ENCODE measurements around the gene PRDM16. TPM values are rescaled to one million over a fixed set of nuclear protein-coding genes. Genes with fewer than 3 reads are reported as not detected.

PRDM16 gene
- total and polyA plus RNA-seq, 2 experiments from 2014 or later = 0.14 to 0.16 TPM

- peaks cover 17% of the 10 kb centered on the region for H3K27me3 Mint-ChIP-seq (ENCODE audit: insufficient read depth, low read depth, poor library complexity)
- Histone ChIP-seq H3K4me2 (no peak overlapping the region), H3K9me2 (ENCODE audit: insufficient read depth) (no peaks in the 10 kb centered on the region), H3K79me2 (replicated peaks; ENCODE audit: insufficient read depth) (no peaks in the 10 kb centered on the region), H3K36me3 (ENCODE audit: insufficient read depth) (no peaks in the 10 kb centered on the region), H3K27me3 (ENCODE audit: insufficient read depth) (peaks cover 10% of the 10 kb centered on the region; the same call in 1 of the 2 replicates), H3K4me1 (ENCODE audit: insufficient read depth) (no peaks in the 10 kb centered on the region), H3K4me3 (no peak overlapping the region), H4K20me1 (replicated peaks; ENCODE audit: insufficient read depth) (no peaks in the 10 kb centered on the region; the same call in 1 of the 2 replicates), H3K27ac (ENCODE audit: low read depth) (no peak overlapping the region), H2AFZ (no peak overlapping the region), H3F3A (replicated peaks; ENCODE audit: low read depth) (no peaks in the 10 kb centered on the region)
- no peak for ATAC-seq
- no peak overlapping the region for H3K4me3 Mint-ChIP-seq
- TF ChIP-seq POLR2AphosphoS5 (IDR thresholded peaks at IDR 0.05; ENCODE audit: low read depth) (no peak), CREB1 (CRISPR knock-in tag; IDR thresholded peaks at IDR 0.05; ENCODE audit: low read depth) (no peak), ZNF114 (CRISPR knock-in tag; IDR thresholded peaks at IDR 0.05) (no peak), JUNB (IDR thresholded peaks at IDR 0.05; ENCODE audit: unreplicated experiment) (no peak), STAT1 (IDR thresholded peaks at IDR 0.05; ENCODE audit: unreplicated experiment) (no peak), NANOG (IDR thresholded peaks at IDR 0.05; ENCODE audit: borderline replicate concordance) (no peak), CTCF (conservative IDR thresholded peaks at IDR 0.05; ENCODE audit: low read depth in 2 of 2) (no peak), EZH2phosphoT487 (IDR thresholded peaks at IDR 0.05; ENCODE audit: unreplicated experiment) (no peak), REST (IDR thresholded peaks at IDR 0.05; ENCODE audit: unreplicated experiment) (no peak)
- no peak for DNase-seq (ENCODE audit: low spot score)
- H3K36me3 Mint-ChIP-seq (ENCODE audit: low read depth) = no peaks in the 10 kb centered on the region
- peaks cover 5% of the 10 kb centered on the region for H3K9me3 Mint-ChIP-seq
- no peak overlapping the region for H3K27ac Mint-ChIP-seq
- H3K4me1 Mint-ChIP-seq = no peaks in the 10 kb centered on the region
Measured at GRCh38 chr1:3053366-3053980, 15.5 kb upstream of the PRDM16 start.

GRCh38 chr1:3053986-3054385, 15.0 kb upstream of the PRDM16 start:
- no peaks in the 10 kb centered on the region for H3K36me3 ChIP-seq (ENCODE audit: insufficient read depth)
- Mint-ChIP-seq H3K27me3 (ENCODE audit: insufficient read depth, low read depth, poor library complexity) (peaks cover 17% of the 10 kb centered on the region), H3K4me1 (no peaks in the 10 kb centered on the region), H3K36me3 (ENCODE audit: low read depth) (no peaks in the 10 kb centered on the region; the same call in 2 of the 3 replicates), H3K4me3 (no peak overlapping the region), H3K9me3 (peaks cover 5% of the 10 kb centered on the region), H3K27ac (no peak overlapping the region)
- no peaks in the 10 kb centered on the region; the same call in 1 of the 2 replicates for H4K20me1 ChIP-seq (replicated peaks; ENCODE audit: insufficient read depth)
- H2AFZ ChIP-seq = no peak overlapping the region
- H3K79me2 ChIP-seq (replicated peaks; ENCODE audit: insufficient read depth) = no peaks in the 10 kb centered on the region
- peaks cover 10% of the 10 kb centered on the region; the same call in 1 of the 2 replicates for H3K27me3 ChIP-seq (ENCODE audit: insufficient read depth)
- DNase-seq (ENCODE audit: low spot score) (no peak), ATAC-seq (no peak)
- H3K9me2 ChIP-seq (ENCODE audit: insufficient read depth) = no peaks in the 10 kb centered on the region
- H3K27ac ChIP-seq (ENCODE audit: low read depth) = no peak overlapping the region
- H3K4me2 ChIP-seq = no peak overlapping the region
- H3K4me1 ChIP-seq (ENCODE audit: insufficient read depth) = no peaks in the 10 kb centered on the region
- H3F3A ChIP-seq (replicated peaks; ENCODE audit: low read depth) = no peaks in the 10 kb centered on the region
- no peak overlapping the region for H3K4me3 ChIP-seq
- TF ChIP-seq NANOG (IDR thresholded peaks at IDR 0.05; ENCODE audit: borderline replicate concordance) (no peak), JUNB (IDR thresholded peaks at IDR 0.05; ENCODE audit: unreplicated experiment) (no peak), ZNF114 (CRISPR knock-in tag; IDR thresholded peaks at IDR 0.05) (no peak), ZNF331 (CRISPR knock-in tag; IDR thresholded peaks at IDR 0.05; ENCODE audit: low read depth) (no peak), EZH2 (IDR thresholded peaks at IDR 0.05; ENCODE audit: low read depth, unreplicated experiment) (no peak), REST (IDR thresholded peaks at IDR 0.05; ENCODE audit: unreplicated experiment) (no peak), CTCF (conservative IDR thresholded peaks at IDR 0.05; ENCODE audit: low read depth in 2 of 2) (no peak), CREB1 (CRISPR knock-in tag; IDR thresholded peaks at IDR 0.05; ENCODE audit: low read depth) (no peak), POLR2AphosphoS5 (IDR thresholded peaks at IDR 0.05; ENCODE audit: low read depth) (no peak), STAT1 (IDR thresholded peaks at IDR 0.05; ENCODE audit: unreplicated experiment) (no peak)

All from GM23338 (cell line).